ENCODE measurements around the gene TEX52.

GRCh38 chr12:2877047-2877952, 20.5 kb upstream of the TEX52 start, which contains the start of the genes FOXM1 and RHNO1:
- TF ChIP-seq CTCF (IDR thresholded peaks at IDR 0.05) (peak in 1 of 3 donors; percentile 14), POLR2A (IDR thresholded peaks at IDR 0.05) (peak; percentile 52)

Data from ovary (tissue), 3 donors.